GM18870 (cell line): ENCODE results near the gene MID1.

Experiments
- ATAC-seq: cut with Tn5 transposase; IDR thresholded peaks from one replicate; pipeline ENCODE4 v1.9.1; 2021; ENCODE audit warnings: moderate library complexity; ENCODE audit not compliant: unreplicated experiment

The MID1 gene

GRCh38 chrX:10533696-10534365 is 86.6 kb downstream of the MID1 start:
- ATAC-seq = no peak

- ATAC-seq = no peak
Observed at GRCh38 chrX:10531927-10532326, 88.5 kb downstream of the MID1 start.

- ATAC-seq = no peak
Observed at GRCh38 chrX:10529344-10529743, 91.0 kb downstream of the MID1 start.

- ATAC-seq = no peak
Observed at GRCh38 chrX:10526451-10526850, 93.9 kb downstream of the MID1 start.

- no peak for ATAC-seq
Observed at GRCh38 chrX:10525381-10526120, 94.8 kb downstream of the MID1 start.

- ATAC-seq = no peak
Observed at GRCh38 chrX:10524578-10524977, 95.8 kb downstream of the MID1 start.

- ATAC-seq = no peak
Observed at GRCh38 chrX:10519761-10520160, 100.6 kb downstream of the MID1 start.

GRCh38 chrX:10519278-10519677 is 101.1 kb downstream of the MID1 start:
- ATAC-seq = no peak

- ATAC-seq = no peak
Observed at GRCh38 chrX:10518073-10518472, 102.3 kb downstream of the MID1 start.

GRCh38 chrX:10516781-10517322 is 103.5 kb downstream of the MID1 start:
- ATAC-seq = no peak

- no peak for ATAC-seq
Observed at GRCh38 chrX:10514891-10515290, 105.5 kb downstream of the MID1 start.

- ATAC-seq = no peak
Observed at GRCh38 chrX:10513974-10514373, 106.4 kb downstream of the MID1 start.

- ATAC-seq = no peak
Observed at GRCh38 chrX:10512741-10513140, 107.6 kb downstream of the MID1 start.

GRCh38 chrX:10512258-10512657 is 108.1 kb downstream of the MID1 start:
- ATAC-seq = no peak

- ATAC-seq = no peak
Observed at GRCh38 chrX:10509397-10509796, 111.0 kb downstream of the MID1 start.

GRCh38 chrX:10508891-10509290 is 111.5 kb downstream of the MID1 start:
- no peak for ATAC-seq

GRCh38 chrX:10507876-10508275 is 112.5 kb downstream of the MID1 start:
- no peak for ATAC-seq

GRCh38 chrX:10507181-10507580 is 113.2 kb downstream of the MID1 start:
- ATAC-seq = no peak

- ATAC-seq = no peak
Observed at GRCh38 chrX:10506781-10507180, 113.6 kb downstream of the MID1 start.

GRCh38 chrX:10505726-10506125 is 114.7 kb downstream of the MID1 start:
- no peak for ATAC-seq

GRCh38 chrX:10502961-10503360 is 117.4 kb downstream of the MID1 start:
- ATAC-seq = no peak

GRCh38 chrX:10501611-10502010 is 118.8 kb downstream of the MID1 start:
- ATAC-seq = no peak
